ENCODE data around the gene SYTL1. TPM values are rescaled to one million over a fixed set of nuclear protein-coding genes. Genes with fewer than 3 reads are reported as not detected.

The SYTL1 gene
- total and polyA plus RNA-seq, 7 donors = 0.54 to 25.9 (median 2.4) TPM; not detected in 1

DNA sequence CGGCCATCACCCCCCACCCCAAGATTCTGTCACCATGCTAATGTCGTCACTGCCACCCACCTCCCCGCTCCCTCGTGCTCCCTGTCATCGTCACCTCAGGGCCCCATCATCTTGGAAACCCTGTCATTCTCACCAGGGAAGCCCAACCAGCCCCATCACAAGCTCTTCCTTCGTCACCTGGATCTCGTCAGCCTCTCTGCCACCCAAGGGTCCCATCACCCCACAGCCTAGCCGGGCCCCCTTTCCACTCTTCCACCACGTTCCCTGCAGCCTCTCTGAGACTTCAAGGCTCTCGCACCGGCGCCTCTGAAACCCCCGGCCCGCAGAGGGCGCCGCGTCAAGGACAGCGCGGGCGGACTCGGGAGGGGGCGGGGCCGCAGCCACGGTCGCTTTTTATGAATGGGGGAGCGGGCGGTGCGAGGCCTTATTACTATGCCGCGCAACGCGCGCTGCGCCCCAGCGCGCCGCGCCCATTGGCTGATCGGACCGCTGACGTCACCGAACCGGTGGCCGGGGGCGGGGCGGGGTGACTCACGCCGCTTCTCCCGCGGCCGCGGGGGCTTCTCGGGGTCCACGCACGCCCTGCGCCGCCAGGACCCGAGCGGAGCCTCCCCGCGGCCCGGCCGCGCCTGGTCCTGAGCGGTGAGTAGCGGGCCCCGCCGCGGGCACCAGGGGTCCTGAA lies 50.4 kb downstream of the SYTL1 start, which contains the start of gene GPR3:
Gene GPR3, plus strand, starts transcription at position 527 of the 682 bp plus-strand sequence. CDS start 1,177 bp downstream, outside the sequence.
- Histone ChIP-seq H3K36me3 (no peaks in the 10 kb centered on the region), H3K4me3 (peak within 1 kb of the TSS; percentile 18 to 53 (median 46)), H3K4me1 (peaks cover 0 to 28% (median 20%) of the 10 kb centered on the region in 4 donors), H3K27ac (peak within 1 kb of the TSS; percentile 38 to 78 (median 58)), H3K9me3 (no peaks in the 10 kb centered on the region), H3K27me3 (no peaks in the 10 kb centered on the region)
- TF ChIP-seq, protein P1, sequence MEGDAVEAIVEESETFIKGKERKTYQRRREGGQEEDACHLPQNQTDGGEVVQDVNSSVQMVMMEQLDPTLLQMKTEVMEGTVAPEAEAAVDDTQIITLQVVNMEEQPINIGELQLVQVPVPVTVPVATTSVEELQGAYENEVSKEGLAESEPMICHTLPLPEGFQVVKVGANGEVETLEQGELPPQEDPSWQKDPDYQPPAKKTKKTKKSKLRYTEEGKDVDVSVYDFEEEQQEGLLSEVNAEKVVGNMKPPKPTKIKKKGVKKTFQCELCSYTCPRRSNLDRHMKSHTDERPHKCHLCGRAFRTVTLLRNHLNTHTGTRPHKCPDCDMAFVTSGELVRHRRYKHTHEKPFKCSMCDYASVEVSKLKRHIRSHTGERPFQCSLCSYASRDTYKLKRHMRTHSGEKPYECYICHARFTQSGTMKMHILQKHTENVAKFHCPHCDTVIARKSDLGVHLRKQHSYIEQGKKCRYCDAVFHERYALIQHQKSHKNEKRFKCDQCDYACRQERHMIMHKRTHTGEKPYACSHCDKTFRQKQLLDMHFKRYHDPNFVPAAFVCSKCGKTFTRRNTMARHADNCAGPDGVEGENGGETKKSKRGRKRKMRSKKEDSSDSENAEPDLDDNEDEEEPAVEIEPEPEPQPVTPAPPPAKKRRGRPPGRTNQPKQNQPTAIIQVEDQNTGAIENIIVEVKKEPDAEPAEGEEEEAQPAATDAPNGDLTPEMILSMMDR (IDR thresholded peaks at IDR 0.05) = peak; percentile 30 to 53 (median 44)
- TF ChIP-seq EP300 (IDR thresholded peaks at IDR 0.05) = no peak
- peak in 3 of 4 donors; percentile 27 to 74 (median 48) for TF ChIP-seq POLR2AphosphoS5 (IDR thresholded peaks at IDR 0.05)
- TF ChIP-seq POLR2A (IDR thresholded peaks at IDR 0.05) = no peak
- 1 to 2% methylated on average over 69 of the region's 69 CpGs for WGBS, 2 donors
- peak; percentile 96 for DNase-seq
- intact Hi-C loops (cut with DNase I) = loop anchor here (2.0 to 10.0 kb wide), 6 partner anchors 25 to 397 kb away; partner anchors contain the start of genes AHDC1, MAP3K6 and TRNP1

DNA sequence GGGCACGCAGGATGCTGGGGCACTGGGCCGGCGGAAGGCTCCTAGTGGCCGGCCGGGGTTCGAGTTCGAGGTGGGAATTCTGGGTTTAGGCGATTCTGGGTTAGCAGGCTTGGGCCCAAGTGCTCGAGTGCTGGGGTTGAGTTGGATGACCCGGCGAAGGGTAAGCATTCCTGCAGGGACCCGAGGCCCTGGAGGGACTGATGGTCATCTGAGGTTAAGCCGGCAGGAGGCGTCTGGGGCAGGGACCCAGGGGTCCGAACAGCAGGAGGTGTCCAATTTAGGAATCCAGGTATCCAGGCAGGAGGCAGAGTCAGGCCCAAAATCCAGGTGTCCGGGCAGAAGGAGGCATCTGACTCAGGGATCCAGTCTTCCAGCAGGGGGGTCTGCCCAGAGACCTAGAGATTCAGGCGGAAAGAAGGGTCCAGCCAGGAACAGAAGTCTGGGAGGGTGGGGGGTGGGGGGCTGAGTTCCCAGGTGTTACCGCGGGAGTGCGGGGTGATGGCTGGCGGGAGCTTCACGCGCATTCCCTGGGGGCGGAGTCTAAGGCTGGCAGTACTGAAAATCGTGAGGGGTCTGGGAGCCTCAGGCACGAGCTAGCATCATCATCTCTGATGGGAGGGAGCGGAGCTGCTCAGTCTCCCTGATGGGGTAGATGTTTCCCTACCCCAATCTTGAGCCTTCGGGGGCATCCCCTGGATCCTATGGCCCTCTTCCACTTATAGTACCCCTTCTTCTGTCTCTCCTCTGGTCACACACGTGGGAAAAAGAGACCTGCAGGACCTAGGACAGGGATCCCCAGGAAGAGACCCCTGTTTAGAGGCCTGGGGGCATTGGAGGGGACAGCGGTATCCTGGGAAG lies 51.2 kb downstream of the SYTL1 start:
- DNase-seq = no peak
- TF ChIP-seq POLR2AphosphoS5 (IDR thresholded peaks at IDR 0.05) = no peak
- TF ChIP-seq, protein P1 (IDR thresholded peaks at IDR 0.05) = no peak
- TF ChIP-seq POLR2A (IDR thresholded peaks at IDR 0.05) = no peak
- TF ChIP-seq EP300 (IDR thresholded peaks at IDR 0.05) = no peak
- Histone ChIP-seq H3K27ac (peak overlapping the region; percentile 25 to 78 (median 58)), H3K4me3 (peak overlapping the region; percentile 18 to 53 (median 46)), H3K4me1 (peaks cover 0 to 28% (median 20%) of the 10 kb centered on the region in 4 donors), H3K36me3 (no peaks in the 10 kb centered on the region), H3K27me3 (no peaks in the 10 kb centered on the region), H3K9me3 (no peaks in the 10 kb centered on the region)
- 30 to 37% methylated on average over 30 of the region's 30 CpGs for WGBS, 2 donors
- intact Hi-C loops (cut with DNase I) = loop anchor here (2.0 to 10.0 kb wide), 6 partner anchors 26 to 398 kb away; partner anchors contain the start of genes AHDC1, MAP3K6 and TRNP1

DNA sequence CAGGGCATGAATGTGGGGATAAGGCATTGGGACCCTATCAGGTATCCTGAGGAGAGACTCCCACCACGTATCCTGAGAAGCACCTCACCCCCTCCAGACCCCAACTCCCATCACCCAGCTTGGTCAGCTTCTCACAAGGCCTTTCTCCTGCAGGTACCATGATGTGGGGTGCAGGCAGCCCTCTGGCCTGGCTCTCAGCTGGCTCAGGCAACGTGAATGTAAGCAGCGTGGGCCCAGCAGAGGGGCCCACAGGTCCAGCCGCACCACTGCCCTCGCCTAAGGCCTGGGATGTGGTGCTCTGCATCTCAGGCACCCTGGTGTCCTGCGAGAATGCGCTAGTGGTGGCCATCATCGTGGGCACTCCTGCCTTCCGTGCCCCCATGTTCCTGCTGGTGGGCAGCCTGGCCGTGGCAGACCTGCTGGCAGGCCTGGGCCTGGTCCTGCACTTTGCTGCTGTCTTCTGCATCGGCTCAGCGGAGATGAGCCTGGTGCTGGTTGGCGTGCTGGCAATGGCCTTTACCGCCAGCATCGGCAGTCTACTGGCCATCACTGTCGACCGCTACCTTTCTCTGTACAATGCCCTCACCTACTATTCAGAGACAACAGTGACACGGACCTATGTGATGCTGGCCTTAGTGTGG lies 51.9 kb downstream of the SYTL1 start:
- H3K36me3 ChIP-seq = no peaks in the 10 kb centered on the region
- TF ChIP-seq POLR2AphosphoS5 (IDR thresholded peaks at IDR 0.05) (no peak), EP300 (IDR thresholded peaks at IDR 0.05) (no peak), POLR2A (IDR thresholded peaks at IDR 0.05) (no peak)
- TF ChIP-seq, protein P1 (IDR thresholded peaks at IDR 0.05) = no peak
- H3K9me3 ChIP-seq = no peaks in the 10 kb centered on the region
- H3K27me3 ChIP-seq = no peaks in the 10 kb centered on the region
- 92 to 94% methylated on average over 18 of the region's 18 CpGs for WGBS, 2 donors
- intact Hi-C loops (cut with DNase I) = loop anchor here (2.0 to 10.0 kb wide), 6 partner anchors 27 to 399 kb away; partner anchors contain the start of genes AHDC1, MAP3K6 and TRNP1
- no peak overlapping the region for H3K27ac ChIP-seq
- no peak overlapping the region for H3K4me3 ChIP-seq
- H3K4me1 ChIP-seq = peaks cover 0 to 33% (median 20%) of the 10 kb centered on the region in 4 donors
- DNase-seq = no peak

DNA sequence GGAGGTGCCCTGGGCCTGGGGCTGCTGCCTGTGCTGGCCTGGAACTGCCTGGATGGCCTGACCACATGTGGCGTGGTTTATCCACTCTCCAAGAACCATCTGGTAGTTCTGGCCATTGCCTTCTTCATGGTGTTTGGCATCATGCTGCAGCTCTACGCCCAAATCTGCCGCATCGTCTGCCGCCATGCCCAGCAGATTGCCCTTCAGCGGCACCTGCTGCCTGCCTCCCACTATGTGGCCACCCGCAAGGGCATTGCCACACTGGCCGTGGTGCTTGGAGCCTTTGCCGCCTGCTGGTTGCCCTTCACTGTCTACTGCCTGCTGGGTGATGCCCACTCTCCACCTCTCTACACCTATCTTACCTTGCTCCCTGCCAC lies 52.4 kb downstream of the SYTL1 start:
- 94 to 96% methylated on average over 9 of the region's 9 CpGs for WGBS, 2 donors
- intact Hi-C loops (cut with DNase I) = loop anchor here (5.0 to 10.0 kb wide), 3 partner anchors 59 to 399 kb away; partner anchors contain the start of gene TRNP1
- Histone ChIP-seq H3K4me3 (no peak overlapping the region), H3K36me3 (no peaks in the 10 kb centered on the region), H3K27me3 (no peaks in the 10 kb centered on the region), H3K9me3 (no peaks in the 10 kb centered on the region), H3K4me1 (peaks cover 0 to 38% (median 23%) of the 10 kb centered on the region in 4 donors), H3K27ac (no peak overlapping the region)
- TF ChIP-seq, protein P1 (IDR thresholded peaks at IDR 0.05) = no peak
- TF ChIP-seq POLR2AphosphoS5 (IDR thresholded peaks at IDR 0.05) = no peak
- TF ChIP-seq POLR2A (IDR thresholded peaks at IDR 0.05) = no peak
- TF ChIP-seq EP300 (IDR thresholded peaks at IDR 0.05) = no peak
- no peak for DNase-seq
